ENCODE results near the gene NAPSA. TPM values are rescaled to one million over a fixed set of nuclear protein-coding genes. Genes with fewer than 3 reads are reported as not detected.

Gene NAPSA
- total and polyA plus RNA-seq, 9 of the 15 experiments (the other 6 are each of a cell fraction or from before 2014, with no cell fraction given) = 0.25 to 1.9 (median 0.69) TPM

DNA sequence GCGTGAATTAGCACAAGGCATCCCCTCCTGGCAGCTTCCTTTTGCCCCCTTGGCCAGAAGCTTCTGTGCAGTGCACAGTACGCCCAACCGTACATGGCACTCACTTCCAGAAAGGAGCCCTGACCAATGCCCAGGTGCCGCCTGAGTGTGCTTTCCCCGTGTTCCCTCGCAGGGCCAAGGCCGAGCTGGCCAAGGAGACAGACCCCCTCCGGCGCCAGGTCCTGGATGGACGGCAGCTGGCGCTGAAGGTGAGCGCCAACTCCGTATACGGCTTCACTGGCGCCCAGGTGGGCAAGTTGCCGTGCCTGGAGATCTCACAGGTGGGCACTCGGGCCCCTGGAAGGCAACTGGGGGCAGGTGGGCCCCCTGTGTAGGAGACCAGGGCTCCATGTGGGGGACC lies 43.9 kb upstream of the NAPSA start:
- Histone ChIP-seq H3K27me3 (ENCODE audit: control insufficient read depth in 2 of 2, insufficient read depth in 2 of 2, low read length in 2 of 2) (no peaks in the 10 kb centered on the region), H3K27ac (ENCODE audit: extremely low read depth, low read depth, low read length) (no peak overlapping the region), H3K4me3 (no peak overlapping the region), H3K4me1 (replicated peaks in 1 of 2; ENCODE audit: control insufficient read depth in 2 of 2, insufficient read depth in 2 of 2, low read length in 2 of 2) (peaks cover under 1 to 24% of the 10 kb centered on the region in 2 experiments; a peak in 4 of 5 replicates), H3K4me2 (ENCODE audit: insufficient read depth, low read length) (no peak overlapping the region), H4K20me1 (replicated peaks; ENCODE audit: control insufficient read depth, insufficient read depth, low read length) (no peaks in the 10 kb centered on the region), H3K79me2 (ENCODE audit: control insufficient read depth, insufficient read depth, low read length) (no peaks in the 10 kb centered on the region), H3K9ac (ENCODE audit: insufficient read depth in 1 of 2, low read depth in 2 of 2, low read length in 2 of 2) (no peak overlapping the region; a peak in 1 of 4 replicates), H3K9me3 (replicated peaks; ENCODE audit: control insufficient read depth, insufficient read depth, low read depth, low read length) (no peaks in the 10 kb centered on the region), H3K9me1 (ENCODE audit: control insufficient read depth, insufficient read depth, low read length) (no peaks in the 10 kb centered on the region), H3K36me3 (ENCODE audit: control insufficient read depth, insufficient read depth, low read length) (peaks cover 82% of the 10 kb centered on the region; the same call in 2 of the 3 replicates), H2AFZ (ENCODE audit: low read depth, low read length) (no peak overlapping the region)
- FAIRE-seq (no peak), ATAC-seq (no peak), DNase-seq (ENCODE audit: extremely low read depth in 1 of 4, low spot score in 3 of 4) (no peak)
- BruUV-seq (replicated peaks) = no TSS peak
- WGBS (ENCODE audit: insufficient coverage, low coverage, missing lambda C conversion rate) = 97% methylated on average over 13 of the region's 17 CpGs
- intact Hi-C loops (cut with micrococcal nuclease) = no loop called here
- peak; percentile 13; the same call in 1 of the 2 replicates for TF ChIP-seq POLR2G (IDR thresholded peaks at IDR 0.05; ENCODE audit: low read depth, low read length)
- no peak for TF ChIP-seq ZBTB11 (CRISPR knock-in tag; IDR thresholded peaks at IDR 0.05)
- ChIA-PET CTCF (ENCODE audit: low intra/inter-chr PET ratio) (no interaction called here), POLR2A (interaction anchor here (0.6 to 1.1 kb wide), 3 partner anchors 23 to 52 kb away, joined by 3 to 4 read pairs (median 4); no protein-coding TSS in a partner anchor)
- in situ Hi-C loops (cut with MboI) = no loop called here

All from K562 (cell line).